Adrenal gland (tissue), 12 donors: ENCODE results near the gene FAM174A. TPM values are rescaled to one million over a fixed set of nuclear protein-coding genes. Genes with fewer than 3 reads are reported as not detected.

Source experiments
- DNase-seq, 7 donors: peaks; one replicate each; pipeline ENCODE4 v3.0.0-alpha.2; 2019 to 2020
- H3K27ac ChIP-seq, 5 donors: fragments of 200-600 bp; sonication (generic) in 4 of 5; 1 replicate in 3 of 5; 2 replicates in 2 of 5; pipeline versions ENCODE4 v1.5.1 to v1.8.0; 2016 to 2020; ENCODE audit warnings: mild to moderate bottlenecking in 1 of 5
- H3K27me3 ChIP-seq: fragments of 200-600 bp; 2 replicates; pipeline ENCODE4 v1.8.0; 2021
- H3K36me3 ChIP-seq, 2 donors: fragments of 200-600 bp; replicated peaks in 1 of 2; 1 replicate in 1 of 2; 2 replicates in 1 of 2; pipeline versions ENCODE4 v1.5.1 to v1.8.0; 2018 to 2022
- H3K4me1 ChIP-seq, 2 donors: fragments of 200-600 bp; replicated peaks in 1 of 2; 1 replicate in 1 of 2; 2 replicates in 1 of 2; pipeline versions ENCODE4 v1.5.1 to v1.8.0; 2018 to 2021
- H3K4me3 ChIP-seq, 4 donors: fragments of 200-600 bp; sonication (generic) in 3 of 4; one replicate each; pipeline ENCODE4 v1.5.1; 2016 to 2018
- H3K9me3 ChIP-seq, 3 donors: fragments of 200-600 bp; sonication (generic) in 1 of 3; replicated peaks in 1 of 3; 1 replicate in 2 of 3; 2 replicates in 1 of 3; pipeline versions ENCODE4 v1.5.1 to v1.8.0; 2016 to 2021
- POLR2A ChIP-seq, 2 donors: fragments of 450-650 bp; IDR thresholded peaks; one replicate each; pipeline ENCODE4 v1.6.1; 2017; ENCODE audit warnings: antibody characterized with exemption in 2 of 2, mild to moderate bottlenecking in 2 of 2, moderate library complexity in 1 of 2
- WGBS, 4 donors: extraction: QIAGEN DNeasy Blood & Tissue Kit in 2 of 4; methylation state at CpG; one replicate each; pipeline versions ENCODE4 v1.1.5 to v1.1.7; 2013 to 2017; 5-methylcytosine and 5-hydroxymethylcytosine counted together
- intact Hi-C, 2 donors: fragments of 100-400 bp; cut with DNase I; formaldehyde crosslinking; loops; one replicate each; pipeline versions ENCODE4 v1.14.1 to v1.15.0; 2022 to 2023
- polyA plus RNA-seq, 3 donors: library from polyadenylated mRNA; stranded (reverse); fragments of 200-250 nt in 2 of 3; fragments of 350-450 nt in 1 of 3; fragmentation: Illumina TruSeq in 1 of 3; extraction: RNeasy Lipid Tissue Mini Kit (QIAGEN cat#74804) in 1 of 3; gene quantifications; one replicate each; pipeline ENCODE4 v1.2.3, GENCODE V29; 2013 to 2014
- total RNA-seq, 9 donors: library from RNA; depleted of rRNA in 4 of 9; stranded (reverse); fragments of >200 nt in 4 of 9; fragments of 120-200 nt in 1 of 9; fragmentation: NEBNext Ultra II Directional in 1 of 9; extraction: Animal tissue kit (Norgen Biotek cat#: 25700) in 1 of 9; gene quantifications; one replicate each; pipeline versions ENCODE4 v1.1.0 to v1.2.4, GENCODE V29; 2013 to 2023
- TF ChIP-seq, protein P1 (sequence below), 6 experiments: fragments of 450-650 bp in 4 of 6; fragments of 200-600 bp in 2 of 6; sonication (generic) in 1 of 6; IDR thresholded peaks; 1 replicate in 5 of 6; 2 replicates in 1 of 6; pipeline versions ENCODE4 v1.5.1 to v1.8.0; 2016 to 2021; ENCODE audit warnings: antibody characterized with exemption in 6 of 6, mild to moderate bottlenecking in 2 of 6, moderate library complexity in 1 of 6
- donor health status: healthy with polysubstance abuse.
- donor health status: Bipolar disorder and iron deficiency.
- donor health status: DM: yes; HTN: yes; CAD: no.
- donor health status: DM: no; HTN: no; CAD: no.
- donor health status: DM: no; HTN: no; CAD: no.
- donor health status: DM: yes; HTN: yes; CAD: no.

The FAM174A gene
- total and polyA plus RNA-seq, 12 donors, result 10.9 to 109 (median 27.2) TPM

DNA sequence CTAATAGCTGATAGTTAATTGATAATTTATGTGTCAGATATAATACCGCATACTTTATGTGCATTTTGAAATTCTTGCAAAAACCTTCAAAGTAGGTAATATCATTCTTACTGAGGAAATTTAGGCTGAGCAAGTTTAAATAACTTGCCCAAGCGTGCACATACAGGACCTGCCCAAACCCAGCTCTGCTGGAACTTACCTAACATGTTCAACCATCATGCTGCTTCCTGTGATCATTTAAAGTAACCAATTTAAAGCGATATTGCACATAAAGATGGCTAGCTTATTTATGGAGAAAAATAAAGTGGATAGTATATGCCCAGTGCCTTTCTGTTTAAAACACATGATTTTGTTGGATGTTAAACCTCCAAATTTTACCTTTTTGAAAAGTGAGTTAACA is 4.3 kb downstream of the FAM174A start:
- H3K27ac ChIP-seq, result no peak overlapping the region
- no peak for DNase-seq
- no peaks in the 10 kb centered on the region for H3K27me3 ChIP-seq
- no peaks in the 10 kb centered on the region for H3K36me3 ChIP-seq
- 96 to 98% (median 97%) methylated on average over 3 of the region's 3 CpGs for WGBS, 4 donors
- H3K9me3 ChIP-seq, result no peaks in the 10 kb centered on the region
- intact Hi-C loops, result no loop called here
- TF ChIP-seq POLR2A (IDR thresholded peaks at IDR 0.05), result no peak
- TF ChIP-seq, protein P1, sequence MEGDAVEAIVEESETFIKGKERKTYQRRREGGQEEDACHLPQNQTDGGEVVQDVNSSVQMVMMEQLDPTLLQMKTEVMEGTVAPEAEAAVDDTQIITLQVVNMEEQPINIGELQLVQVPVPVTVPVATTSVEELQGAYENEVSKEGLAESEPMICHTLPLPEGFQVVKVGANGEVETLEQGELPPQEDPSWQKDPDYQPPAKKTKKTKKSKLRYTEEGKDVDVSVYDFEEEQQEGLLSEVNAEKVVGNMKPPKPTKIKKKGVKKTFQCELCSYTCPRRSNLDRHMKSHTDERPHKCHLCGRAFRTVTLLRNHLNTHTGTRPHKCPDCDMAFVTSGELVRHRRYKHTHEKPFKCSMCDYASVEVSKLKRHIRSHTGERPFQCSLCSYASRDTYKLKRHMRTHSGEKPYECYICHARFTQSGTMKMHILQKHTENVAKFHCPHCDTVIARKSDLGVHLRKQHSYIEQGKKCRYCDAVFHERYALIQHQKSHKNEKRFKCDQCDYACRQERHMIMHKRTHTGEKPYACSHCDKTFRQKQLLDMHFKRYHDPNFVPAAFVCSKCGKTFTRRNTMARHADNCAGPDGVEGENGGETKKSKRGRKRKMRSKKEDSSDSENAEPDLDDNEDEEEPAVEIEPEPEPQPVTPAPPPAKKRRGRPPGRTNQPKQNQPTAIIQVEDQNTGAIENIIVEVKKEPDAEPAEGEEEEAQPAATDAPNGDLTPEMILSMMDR (IDR thresholded peaks at IDR 0.05), result no peak
- H3K4me3 ChIP-seq, result no peak overlapping the region
- H3K4me1 ChIP-seq, result peaks cover 19 to 45% of the 10 kb centered on the region in 2 donors

DNA sequence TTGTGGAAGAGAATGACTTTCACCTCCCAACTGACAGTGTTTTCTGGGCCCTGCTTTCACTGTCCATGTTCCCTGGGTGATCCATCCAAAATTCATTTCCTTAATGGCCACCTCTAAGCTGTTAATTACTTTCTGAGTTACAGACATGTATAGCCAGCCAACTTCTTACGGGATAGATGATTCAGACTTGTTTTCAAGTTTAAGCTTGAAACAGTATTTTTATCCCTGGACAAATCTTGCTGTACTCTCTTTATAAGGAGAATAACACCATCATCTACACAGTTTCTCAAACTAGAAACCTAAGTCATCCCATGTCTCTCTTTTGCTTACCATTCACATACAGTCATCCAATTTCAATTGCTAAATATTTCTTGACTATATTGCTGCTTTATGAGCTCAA is 6.9 kb downstream of the FAM174A start:
- TF ChIP-seq, protein P1 (IDR thresholded peaks at IDR 0.05), result no peak
- TF ChIP-seq POLR2A (IDR thresholded peaks at IDR 0.05), result no peak
- Histone ChIP-seq H3K27me3 (no peaks in the 10 kb centered on the region), H3K36me3 (no peaks in the 10 kb centered on the region), H3K9me3 (no peaks in the 10 kb centered on the region), H3K4me1 (peaks cover 2 to 33% of the 10 kb centered on the region in 2 donors), H3K27ac (no peak overlapping the region), H3K4me3 (no peak overlapping the region)
- WGBS, 4 donors, result 77 to 87% (median 83%) methylated on average over 1 of the region's 1 CpG
- DNase-seq, result no peak
- intact Hi-C loops, result no loop called here

DNA sequence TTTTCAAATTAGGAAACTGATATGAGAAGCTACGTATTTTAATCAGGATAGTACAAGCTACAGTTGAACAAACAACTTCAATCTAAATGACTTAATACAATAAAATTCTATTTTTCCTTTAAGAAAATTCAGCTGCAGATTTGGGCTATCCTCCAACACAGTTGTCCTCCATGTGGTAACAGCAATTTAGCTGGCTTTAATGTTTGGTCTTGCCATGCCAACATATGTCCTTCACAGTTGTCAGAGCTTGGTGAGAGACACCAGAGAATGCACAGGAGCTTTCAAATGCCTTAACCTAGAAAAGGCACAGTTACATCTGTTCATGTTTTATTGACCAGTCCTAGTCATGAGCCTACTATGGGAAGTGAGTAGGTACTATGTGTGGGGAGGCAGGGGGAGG is 10.8 kb downstream of the FAM174A start:
- Histone ChIP-seq H3K27ac (no peak overlapping the region), H3K36me3 (no peaks in the 10 kb centered on the region), H3K4me3 (no peak overlapping the region), H3K4me1 (peaks cover 0 to 17% of the 10 kb centered on the region in 2 donors), H3K27me3 (no peaks in the 10 kb centered on the region), H3K9me3 (no peaks in the 10 kb centered on the region)
- intact Hi-C loops, result no loop called here
- DNase-seq, result no peak
- TF ChIP-seq, protein P1 (IDR thresholded peaks at IDR 0.05), result no peak
- no peak for TF ChIP-seq POLR2A (IDR thresholded peaks at IDR 0.05)
- 92 to 98% (median 94%) methylated on average over 1 of the region's 1 CpG for WGBS, 4 donors

DNA sequence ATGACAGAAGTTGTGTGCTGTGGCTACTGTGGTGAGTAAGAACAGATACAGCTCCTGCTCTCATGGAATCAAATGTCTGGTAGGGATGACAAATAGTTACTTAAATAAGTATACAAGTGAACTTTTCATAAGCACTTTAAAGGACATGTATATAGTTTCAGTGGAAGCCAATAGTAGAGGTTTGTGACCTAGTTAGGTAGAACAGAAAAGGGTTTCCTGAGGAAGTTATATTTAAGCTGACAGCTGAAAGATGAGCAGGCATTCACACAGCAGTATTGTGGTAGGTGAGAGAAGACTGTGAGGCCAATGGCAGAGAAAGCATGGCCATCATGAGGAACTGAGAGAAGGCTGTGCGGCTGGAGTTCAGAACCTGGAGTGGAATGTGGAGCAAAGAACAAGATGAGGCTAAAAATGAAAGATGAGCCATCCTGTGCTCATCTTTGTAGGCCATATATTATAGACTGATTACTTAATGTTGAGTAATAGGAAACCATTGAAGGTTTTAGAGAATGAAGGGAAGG is 15.4 kb downstream of the FAM174A start:
- H3K27ac ChIP-seq, result no peak overlapping the region
- no peak for DNase-seq
- intact Hi-C loops, result no loop called here
- TF ChIP-seq, protein P1 (IDR thresholded peaks at IDR 0.05), result no peak
- TF ChIP-seq POLR2A (IDR thresholded peaks at IDR 0.05), result no peak
- no peaks in the 10 kb centered on the region for H3K36me3 ChIP-seq
- 80 to 97% (median 87%) methylated on average over 1 of the region's 1 CpG for WGBS, 4 donors
- no peak overlapping the region for H3K4me3 ChIP-seq
- H3K27me3 ChIP-seq, result no peaks in the 10 kb centered on the region
- peaks cover 0 to 11% of the 10 kb centered on the region in 2 donors for H3K4me1 ChIP-seq
- H3K9me3 ChIP-seq, result no peaks in the 10 kb centered on the region
